RKO (cell line): ENCODE measurements around the gene DLGAP4.
"Not testable (repeated sequence)": the region's sequence is repeated elsewhere in the genome, so short reads cannot be mapped to it uniquely, and the experiment has no call there.

ENCODE experiments used
- DNase-seq: peaks from one replicate; pipeline ENCODE4 v3.0.0-alpha.2; 2016; ENCODE audit warnings: low spot score

DLGAP4 gene

DNA sequence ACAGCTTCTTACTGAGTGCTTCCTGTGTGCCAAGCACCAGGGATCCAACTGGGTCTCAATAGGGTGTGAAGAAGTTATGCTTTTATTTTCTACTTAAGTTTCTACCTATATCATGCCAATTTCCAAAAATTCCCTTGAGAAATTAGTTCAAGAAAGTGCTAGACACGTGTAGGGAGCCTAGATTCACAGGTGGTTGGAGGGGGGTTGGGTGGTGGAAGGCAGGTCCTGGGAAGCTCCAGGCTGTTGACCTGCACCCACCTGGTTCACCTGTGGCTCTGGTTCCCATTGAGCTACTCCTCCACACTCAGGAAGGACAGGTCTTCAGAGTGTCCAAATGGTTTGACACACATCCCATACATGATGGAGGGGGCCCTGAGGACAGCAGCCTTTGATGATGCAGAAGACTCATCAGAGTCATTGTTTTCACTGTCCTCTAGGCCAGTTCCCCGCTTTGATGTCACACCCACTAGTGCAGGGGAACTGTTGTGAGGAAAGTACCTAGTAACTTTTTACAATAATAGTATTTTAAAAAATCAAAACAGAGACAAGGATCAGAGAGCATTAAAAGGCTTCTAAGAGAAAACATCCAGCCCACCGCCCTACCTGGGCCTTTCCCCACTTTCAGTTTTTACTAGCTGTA is 195.3 kb downstream of the DLGAP4 start:
- no peak for DNase-seq

DNA sequence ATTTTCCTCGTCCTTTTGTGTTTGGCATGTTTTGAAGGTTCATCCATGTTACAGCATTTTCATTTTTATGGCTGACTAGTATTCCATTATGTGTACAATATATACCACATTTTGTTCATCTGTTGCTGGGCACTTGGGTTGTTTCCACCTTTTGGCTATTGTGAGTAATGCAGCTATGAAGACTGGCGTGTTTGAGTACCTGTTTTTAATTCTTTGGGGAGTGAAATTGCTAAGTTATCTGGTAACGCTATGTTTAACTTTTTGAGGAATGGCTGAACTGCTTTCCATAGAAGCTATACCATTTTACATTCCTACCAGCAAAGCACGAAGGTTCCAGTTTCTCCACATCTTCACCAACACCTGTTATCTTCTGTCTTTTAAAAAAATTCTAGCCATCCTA is 198.2 kb downstream of the DLGAP4 start:
- DNase-seq, result no peak

DNA sequence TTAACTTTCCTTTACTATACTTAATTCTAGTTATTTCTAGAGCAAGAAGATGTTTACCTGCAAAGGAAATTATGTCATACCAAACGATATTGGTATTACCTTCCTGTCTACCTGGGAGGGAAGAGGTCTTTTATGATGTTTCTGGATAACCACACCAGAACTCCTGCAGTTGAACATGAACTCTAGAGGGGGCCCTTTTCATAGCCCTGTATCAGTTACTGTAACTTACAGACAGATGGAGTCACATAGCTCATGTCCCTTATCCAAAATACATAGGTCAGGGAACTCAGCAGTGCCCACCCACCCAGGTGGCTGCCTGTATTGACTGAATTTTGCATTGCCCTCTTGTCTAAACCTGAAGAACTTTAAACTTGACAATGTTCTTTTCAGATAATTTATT is 200.1 kb downstream of the DLGAP4 start:
- DNase-seq, result peak; percentile 55

DNA sequence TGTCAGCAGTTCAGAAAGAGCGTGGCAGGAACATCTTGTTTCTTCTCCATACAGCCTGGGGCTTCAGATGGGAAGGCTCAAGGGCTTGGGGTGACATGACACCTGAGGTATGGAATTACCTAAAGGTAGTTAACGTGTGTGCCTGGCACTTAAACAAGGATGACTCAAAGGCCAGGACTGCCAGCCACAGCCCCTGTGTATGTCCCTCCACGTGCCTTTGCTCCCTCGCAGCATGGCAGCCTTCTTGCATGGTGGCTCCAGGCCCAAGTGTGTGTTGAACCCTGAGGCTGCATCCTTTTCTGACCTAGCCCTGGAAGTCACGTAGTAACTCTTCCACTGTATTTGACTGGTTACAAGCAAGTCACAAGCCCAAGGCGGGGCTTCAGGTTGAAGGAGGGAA is 201.6 kb downstream of the DLGAP4 start:
- no peak for DNase-seq

DNA sequence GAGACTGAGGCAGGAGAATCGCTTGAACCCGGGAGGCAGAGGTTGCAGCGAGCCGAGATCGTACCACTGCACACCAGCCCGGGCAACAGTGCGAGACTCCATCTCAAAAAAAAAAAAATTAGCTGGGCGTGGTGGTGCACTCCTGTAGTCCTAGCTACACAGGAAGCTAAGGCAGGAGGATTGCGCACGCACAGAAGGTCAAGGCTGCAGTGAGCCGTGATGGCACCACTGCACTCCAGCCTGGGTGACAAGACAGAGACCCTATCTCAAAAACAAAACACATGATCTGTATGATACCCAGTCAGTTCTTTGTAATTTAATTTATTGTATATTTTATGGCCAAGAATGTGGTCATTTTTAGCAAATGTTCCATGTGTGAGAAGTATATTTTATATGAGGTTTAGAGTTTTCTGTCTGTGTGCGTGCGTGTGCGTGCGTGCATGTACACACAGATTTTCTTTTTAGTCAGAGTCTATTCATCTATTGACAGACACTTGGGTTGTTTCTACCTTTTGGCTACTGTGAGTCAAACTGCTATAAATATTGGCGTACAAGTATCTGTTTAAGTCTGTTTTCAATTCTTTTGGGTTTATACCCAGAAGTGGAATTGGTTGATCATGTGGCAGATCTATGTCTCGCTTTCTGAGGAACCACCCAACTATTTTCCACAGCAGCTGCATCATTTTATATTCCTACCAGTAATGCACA is 213.0 kb downstream of the DLGAP4 start:
- no peak for DNase-seq

DNA sequence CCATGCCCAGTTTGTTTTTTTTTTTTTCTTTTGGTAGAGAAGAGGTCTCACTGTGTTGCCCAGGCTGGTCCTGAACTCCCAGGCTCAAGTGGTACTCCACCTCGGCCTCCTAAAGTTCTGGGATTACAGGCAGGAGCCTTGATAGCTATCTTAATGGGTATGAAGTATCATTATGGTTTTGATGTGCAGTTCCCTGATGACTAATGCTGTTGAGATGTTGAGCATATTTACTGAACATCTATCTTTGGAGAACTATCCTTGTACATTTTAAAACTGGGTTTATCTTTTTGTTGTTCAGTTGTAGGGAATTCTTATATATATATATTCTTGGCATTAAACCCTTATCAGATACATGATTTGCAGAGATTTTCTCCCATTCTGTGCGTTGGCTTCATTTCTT is 213.8 kb downstream of the DLGAP4 start:
- peak; percentile 18 for DNase-seq

DNA sequence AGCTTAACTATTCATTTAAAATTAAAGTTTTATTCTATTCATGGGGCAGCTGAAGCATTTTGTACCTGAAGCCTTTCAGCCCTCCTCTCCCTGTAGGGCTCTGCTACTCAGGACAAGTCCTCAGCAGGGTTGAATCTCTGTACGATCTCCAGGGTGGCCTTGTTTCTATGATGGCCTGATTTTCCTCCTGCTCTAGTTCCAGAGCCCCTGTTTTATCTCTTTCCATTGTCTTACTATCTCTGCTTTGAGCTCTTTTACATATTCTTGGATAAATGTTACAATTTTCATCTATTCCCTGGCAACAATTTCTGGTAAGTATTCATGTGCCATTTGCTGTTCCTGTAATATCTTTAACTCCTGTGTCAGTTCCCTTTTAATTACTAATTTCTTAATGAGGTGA is 215.4 kb downstream of the DLGAP4 start:
- no peak for DNase-seq

DNA sequence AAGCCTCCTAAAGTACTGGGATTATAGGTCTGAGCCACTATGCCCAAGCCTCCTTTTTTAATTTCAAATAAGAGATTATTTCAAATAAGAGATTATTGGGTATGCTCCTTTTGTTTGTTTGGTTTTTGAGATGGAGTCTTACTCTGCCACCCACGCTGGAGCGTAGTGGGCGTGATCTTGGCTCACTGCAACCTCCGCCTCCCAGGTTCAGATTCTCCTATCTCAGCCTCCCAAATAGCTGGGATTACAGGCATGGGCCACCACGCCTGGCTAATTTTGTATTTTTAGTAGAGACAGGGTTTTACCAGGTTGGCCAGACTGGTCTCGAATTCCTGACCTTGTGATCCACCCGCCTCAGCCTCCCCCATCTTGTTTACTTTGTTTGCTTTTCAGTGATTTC is 216.3 kb downstream of the DLGAP4 start:
- not testable (repeated sequence) for DNase-seq

DNA sequence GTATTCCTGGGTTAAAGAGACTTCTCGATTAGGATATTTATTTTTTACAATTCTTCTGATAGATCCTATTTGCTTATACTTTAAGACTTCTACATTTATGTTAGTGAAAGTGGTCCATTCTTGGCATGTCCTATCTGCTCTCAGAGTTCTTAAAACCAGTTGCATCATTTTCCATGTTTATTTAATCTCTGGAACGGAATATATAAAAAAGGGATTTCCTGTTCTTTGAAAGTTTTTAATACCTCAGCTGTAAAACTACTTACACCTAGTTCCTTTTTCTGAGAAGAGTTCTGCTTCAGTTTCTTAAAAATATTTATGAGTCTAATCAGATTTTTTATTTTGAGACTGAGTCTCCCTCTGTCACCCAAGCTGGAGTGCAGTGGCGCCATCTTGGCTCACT is 217.2 kb downstream of the DLGAP4 start:
- no peak for DNase-seq

DNA sequence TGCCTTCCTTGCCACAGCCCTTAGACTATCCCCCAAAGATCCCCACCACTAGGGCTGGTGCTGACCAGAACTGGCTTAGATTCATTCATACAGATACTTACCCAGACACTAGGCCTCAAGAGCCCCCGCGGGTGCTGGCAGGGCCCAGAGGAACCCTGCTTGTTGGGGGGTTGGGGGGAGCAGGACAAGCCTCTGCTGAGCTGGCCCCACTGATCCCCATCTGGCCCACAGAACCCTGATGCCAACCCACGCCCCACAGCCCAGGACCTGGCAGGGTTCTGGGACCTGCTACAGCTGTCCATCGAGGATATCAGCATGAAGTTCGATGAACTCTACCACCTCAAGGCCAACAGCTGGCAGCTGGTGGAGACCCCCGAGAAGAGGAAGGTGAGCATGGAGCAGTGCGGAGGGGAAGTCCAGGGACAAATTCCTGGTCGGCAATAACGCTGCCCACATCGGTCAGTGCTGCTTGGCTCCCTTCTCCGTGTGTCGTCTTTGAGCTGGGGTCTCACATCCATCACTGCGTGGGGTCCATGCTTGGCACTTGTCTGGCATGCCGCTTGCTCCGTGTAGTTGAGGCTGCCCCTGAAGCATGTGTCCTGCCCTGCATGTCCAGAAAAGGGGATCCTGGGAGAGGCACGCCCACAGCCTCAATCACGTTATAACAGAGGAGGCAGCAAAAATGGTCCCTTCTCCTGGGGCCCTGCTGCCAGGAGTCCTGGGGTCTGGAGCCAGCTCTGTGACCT is 219.7 kb downstream of the DLGAP4 start:
- no peak for DNase-seq

DNA sequence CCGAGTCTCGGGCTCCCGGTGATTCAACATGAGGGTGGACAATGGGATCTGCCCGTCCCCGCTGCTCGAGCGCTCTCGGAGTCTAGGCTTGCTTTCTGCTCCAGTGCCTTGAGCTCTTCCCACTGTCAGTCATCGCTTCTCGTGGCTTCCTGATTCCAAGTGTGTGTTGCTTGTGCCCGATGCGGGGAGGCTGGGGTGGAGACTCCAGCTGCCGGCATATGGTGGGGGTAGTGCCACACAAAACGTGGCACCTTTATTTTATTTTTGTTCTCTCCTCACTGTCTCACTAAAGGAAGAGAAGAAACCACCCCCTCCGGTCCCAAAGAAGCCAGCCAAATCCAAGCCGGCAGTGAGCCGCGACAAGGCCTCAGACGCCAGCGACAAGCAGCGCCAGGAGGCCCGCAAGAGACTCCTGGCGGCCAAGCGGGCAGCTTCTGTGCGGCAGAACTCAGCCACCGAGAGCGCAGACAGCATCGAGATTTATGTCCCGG is 220.4 kb downstream of the DLGAP4 start:
- no peak for DNase-seq

DNA sequence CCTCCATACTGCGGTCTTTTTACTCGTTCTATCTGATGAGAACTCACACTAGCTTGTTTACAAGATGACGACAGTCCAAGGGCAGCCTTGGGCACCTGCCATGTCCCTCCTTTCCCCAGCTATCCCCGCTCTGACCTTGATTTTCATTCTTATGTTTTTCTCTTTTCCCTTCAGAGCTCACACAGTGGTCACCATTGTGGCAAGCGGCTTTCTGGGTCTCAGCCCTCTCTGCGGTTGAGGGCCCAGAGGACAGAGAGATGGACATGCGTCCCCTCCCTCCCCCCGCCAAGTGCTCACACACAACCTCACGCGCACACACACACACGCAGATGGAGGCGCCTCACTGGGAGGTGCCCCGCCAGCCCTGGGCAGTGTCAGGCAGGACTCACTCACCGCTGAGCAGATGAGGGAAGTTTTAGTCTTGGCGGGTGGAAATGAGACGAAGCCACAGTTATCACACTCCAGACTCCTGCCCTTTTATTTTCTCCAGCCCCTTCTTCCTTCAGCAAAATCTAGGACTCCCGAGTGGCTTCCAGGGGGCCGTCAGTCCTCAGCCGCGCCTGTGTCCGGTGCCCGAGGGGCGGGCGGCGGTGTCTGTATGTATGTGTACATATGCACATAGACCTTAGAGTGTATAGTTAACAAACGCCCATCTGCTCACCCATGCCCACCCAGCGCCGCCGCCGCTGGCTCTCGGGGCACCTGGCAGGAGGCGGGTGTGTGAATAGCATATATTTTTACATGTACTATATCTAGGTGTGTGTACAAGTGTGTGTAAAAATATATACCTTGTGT is 221.4 kb downstream of the DLGAP4 start:
- DNase-seq, result no peak

DNA sequence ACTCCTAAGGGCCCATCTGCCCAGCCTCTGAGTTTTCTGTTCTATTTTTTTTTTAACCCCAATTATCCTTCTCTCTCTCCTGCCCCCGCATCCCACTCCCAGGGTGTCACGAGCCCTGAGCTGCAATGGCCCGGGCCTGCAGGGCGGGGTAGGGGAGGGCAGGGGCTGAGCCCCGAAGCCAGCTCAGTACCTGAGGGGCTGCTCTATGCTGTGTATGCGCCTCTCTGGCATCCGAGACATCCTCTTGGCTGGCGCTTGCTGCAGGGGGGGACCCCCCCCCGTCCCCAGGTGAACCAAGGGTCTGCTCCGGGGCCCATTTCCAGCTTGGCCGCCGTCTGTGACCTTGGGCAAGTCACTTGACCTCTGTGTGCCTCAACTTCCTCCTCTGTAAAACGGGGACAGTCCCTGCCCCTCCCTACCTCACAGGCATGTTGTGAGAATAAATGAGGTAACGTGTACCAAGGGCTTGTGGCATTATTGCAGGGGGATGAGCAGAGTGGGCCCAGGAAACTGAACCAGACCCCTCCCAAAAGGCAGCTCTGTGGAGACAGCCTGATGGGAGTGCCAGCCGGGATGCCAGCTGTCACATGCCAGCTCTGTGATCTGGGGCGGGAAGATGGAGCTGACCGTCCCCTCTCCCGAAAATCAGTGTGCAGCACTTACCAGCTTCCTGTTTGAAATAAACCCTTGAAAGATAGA is 222.2 kb downstream of the DLGAP4 start:
- no peak for DNase-seq

DNA sequence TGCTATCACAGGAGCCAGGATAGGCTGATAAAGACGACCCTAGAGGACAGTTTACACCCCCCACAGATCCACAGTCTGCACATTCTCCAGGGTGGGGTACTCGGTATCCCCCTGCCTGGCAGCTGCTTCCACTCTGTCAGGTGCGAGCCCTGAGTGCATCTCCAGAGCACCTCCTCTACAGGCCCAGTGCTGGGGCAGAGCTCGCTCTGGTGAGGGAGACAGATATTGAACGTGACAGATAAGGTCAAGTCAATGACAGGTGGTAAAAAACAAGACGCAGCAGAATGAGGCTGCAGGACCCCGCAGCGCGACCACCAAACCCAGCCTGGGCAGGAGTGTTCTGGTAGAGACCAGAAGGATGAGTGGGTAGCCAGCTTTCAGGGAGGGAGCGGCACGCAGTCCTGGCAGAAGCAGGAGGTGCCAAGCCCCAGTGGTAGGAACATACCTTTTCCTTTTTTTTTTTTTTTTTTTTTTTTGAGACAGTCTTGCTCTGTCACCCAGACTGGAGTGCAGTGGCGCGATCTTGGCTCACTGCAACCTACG is 222.8 kb downstream of the DLGAP4 start:
- DNase-seq, result no peak

DNA sequence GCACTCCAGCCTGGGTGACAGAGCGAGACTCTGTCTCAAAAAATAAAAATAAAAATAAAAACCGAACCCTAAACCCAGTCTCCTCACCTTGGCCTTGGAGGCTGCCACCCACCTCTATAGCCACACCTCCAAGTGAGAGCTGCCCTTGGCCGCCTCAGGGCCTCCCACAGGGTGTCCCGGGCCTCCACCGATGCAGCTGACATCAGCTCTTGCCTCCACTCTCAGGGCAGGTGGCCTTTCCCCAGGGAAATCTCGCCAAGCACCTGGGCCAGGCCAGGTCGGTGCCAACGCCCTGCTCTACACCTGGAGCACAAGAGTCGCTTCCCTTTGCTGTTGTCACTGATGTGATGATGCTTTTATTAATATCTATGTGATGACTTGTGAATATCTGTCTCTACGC is 226.2 kb downstream of the DLGAP4 start:
- no peak for DNase-seq

DNA sequence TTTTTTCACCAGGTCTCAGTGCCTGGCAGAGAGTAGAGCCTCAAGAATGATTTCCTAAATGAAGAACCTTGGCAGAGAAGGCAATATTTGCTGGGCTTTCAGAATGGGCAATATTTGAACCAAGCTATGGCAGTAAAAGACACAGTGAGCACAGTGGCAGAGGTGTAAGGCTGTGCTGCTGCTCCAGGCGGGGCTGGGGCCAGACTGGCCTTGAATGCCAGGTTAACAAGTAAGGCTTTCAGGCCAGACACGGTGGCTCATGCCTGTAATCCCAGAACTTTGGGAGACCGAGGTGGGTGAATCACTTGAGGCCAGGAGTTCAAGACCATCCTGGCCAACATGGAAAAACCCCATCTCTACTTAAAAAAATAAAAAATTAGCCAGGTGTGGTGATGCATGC is 226.7 kb downstream of the DLGAP4 start:
- no peak for DNase-seq

DNA sequence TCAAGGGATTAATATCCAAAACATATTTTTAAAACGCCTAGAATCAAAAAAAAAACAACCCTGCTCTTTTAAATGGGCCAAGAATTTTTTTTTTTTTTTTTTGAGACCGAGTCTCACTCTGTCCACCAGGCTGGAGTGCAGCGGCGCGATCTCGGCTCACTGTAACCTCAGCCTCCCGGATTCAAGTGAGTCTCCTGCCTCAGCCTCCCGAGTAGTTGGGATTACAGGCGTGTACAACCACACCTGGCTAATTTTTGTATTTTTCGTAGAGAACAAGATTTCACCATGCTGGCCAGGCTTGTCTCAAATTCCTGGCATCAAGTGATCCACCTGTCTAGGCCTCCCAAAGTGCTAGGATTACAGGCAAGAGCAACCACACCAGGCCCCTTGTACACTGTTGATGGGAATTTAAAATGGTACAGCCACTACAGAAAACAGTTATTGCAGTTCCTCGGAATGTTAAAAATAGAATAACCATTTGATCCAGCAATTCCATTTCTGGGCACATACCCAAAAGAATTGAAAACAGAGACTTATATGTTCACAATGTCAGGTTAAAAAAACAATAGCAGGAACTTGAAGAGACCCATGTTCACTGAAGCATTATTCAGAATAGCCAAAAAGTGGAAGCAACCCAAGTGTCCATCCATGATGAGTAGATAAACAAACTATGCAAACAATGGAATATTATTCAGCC is 232.0 kb downstream of the DLGAP4 start:
- no peak for DNase-seq

DNA sequence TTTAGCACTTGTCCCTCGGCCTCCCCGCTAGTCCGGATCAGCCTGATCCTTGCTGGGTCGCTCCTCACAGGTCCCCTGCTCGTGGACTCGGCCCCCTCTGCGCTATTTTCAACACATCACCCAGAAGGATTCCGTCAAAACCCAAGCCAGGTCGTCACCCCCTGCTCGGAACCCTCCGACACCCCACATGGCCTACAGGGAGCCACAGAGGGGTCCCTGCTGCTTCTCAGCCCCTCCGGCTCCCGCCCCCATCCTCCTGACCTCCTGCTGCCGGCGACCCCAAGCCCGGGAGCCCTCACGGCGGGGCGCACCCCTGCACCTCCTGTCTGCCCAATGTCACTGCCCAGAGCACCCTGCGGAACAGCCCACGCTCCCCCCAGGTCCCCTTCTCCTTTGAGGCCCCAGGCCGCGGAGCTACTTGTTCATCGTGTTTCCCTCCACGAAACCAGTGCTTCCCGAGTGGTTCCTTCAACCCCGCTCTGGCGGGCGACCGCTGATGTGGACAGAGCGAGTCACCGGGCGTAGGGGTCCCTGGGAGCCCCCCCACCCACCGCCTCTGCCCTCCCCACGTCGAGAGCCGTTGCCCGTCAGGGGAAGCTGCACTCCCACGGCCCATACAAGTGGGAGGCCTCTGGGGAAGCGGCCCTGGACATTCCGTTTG is 234.5 kb downstream of the DLGAP4 start:
- no peak for DNase-seq

DNA sequence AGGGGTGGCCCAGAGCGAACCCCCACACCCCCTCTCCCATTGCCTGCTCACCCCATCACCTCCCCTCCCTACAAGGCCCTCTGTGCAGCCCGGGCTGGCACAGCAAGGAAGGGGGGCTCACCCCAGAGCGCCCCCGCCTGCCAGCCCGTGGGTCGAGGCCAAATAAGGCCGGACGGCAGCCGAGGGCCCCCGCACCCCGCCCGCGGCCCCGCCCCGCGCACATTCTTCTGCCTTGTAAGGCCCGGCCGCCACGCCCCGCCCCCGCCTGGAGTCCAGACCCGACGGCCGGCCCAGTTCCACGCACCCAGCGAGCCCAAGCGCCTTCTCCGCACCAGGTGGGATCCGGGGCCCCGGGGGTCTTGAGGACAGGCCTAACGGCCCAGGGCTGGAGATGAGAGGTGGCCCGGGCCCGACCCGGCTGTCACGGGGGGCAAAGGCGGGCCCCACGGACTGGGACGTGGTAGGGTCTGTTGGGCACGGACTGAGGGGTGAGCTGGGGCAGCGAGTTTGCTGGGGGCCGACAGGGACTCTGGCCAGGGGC is 235.2 kb downstream of the DLGAP4 start, which contains the start of gene MYL9:
Gene MYL9, plus strand, starts transcription at position 293 of the 541 bp plus-strand sequence. CDS start 3,366 bp downstream, outside the sequence.
- peak; percentile 77 for DNase-seq
